HEK293 (cell line): ENCODE results near the gene CD274.

Experiments used
- CTCF ChIA-PET: fragments of 350-600 bp; formaldehyde crosslinking; extraction: SDS; loops from one replicate; lab custom pipeline; 2021; ENCODE audit warnings: antibody characterized with exemption; lab: Yijun Ruan, JAX
- POLR2A ChIA-PET: fragments of 300-600 bp; formaldehyde crosslinking; extraction: SDS; loops from one replicate; lab custom pipeline; 2020; ENCODE audit warnings: antibody characterized with exemption, inconsistent platforms; lab: Yijun Ruan, JAX
- H3K27ac ChIP-seq: fragments of 200-500 bp; sonication (Bioruptor generic); 2 replicates; pipeline ENCODE4 v1.5.1; 2014; ENCODE audit warnings: low read depth, low read length, control low read depth, inconsistent platforms; ENCODE audit errors: extremely low read depth
- H3K36me3 ChIP-seq, 2 experiments: fragments of 200-500 bp in 1 of 2; sonication (Bioruptor generic) in 1 of 2; 1 replicate in 1 of 2; 2 replicates in 1 of 2; pipeline ENCODE4 v1.5.1; 2014 to 2017; ENCODE audit warnings: inconsistent platforms in 2 of 2, low read length in 2 of 2; ENCODE audit not compliant: control insufficient read depth in 2 of 2, insufficient read depth in 1 of 2
- H3K4me1 ChIP-seq: fragments of 200-500 bp; sonication (Bioruptor generic); 2 replicates; pipeline ENCODE4 v1.5.1; 2014; ENCODE audit warnings: mild to moderate bottlenecking, low read length, inconsistent platforms; ENCODE audit not compliant: control insufficient read depth, insufficient read depth
- H3K4me3 ChIP-seq: 2 replicates; pipeline ENCODE4 v1.5.1; 2011; ENCODE audit warnings: low read depth, mild to moderate bottlenecking, control low read depth, low read length, moderate library complexity
- H3K9me3 ChIP-seq: fragments of 200-500 bp; sonication (Bioruptor generic); 2 replicates; pipeline ENCODE4 v1.5.1; 2014; ENCODE audit warnings: low read depth, low read length, inconsistent platforms; ENCODE audit not compliant: control insufficient read depth, insufficient read depth
- FEZF1 ChIP-seq: fragments of 450-650 bp; formaldehyde crosslinking; IDR thresholded peaks from 2 replicates; pipeline ENCODE4 v1.5.1; 2016; ENCODE audit warnings: missing biosample characterization, missing genetic modification characterization
- KLF1 ChIP-seq: fragments of 450-650 bp; formaldehyde crosslinking; IDR thresholded peaks from 2 replicates; pipeline ENCODE4 v1.5.1; 2016; ENCODE audit warnings: missing biosample characterization, missing genetic modification characterization
- OVOL3 ChIP-seq: fragments of 450-650 bp; formaldehyde crosslinking; IDR thresholded peaks from 2 replicates; pipeline ENCODE4 v1.5.1; 2016; ENCODE audit warnings: missing biosample characterization, missing genetic modification characterization
- SP2 ChIP-seq: fragments of 450-650 bp; formaldehyde crosslinking; IDR thresholded peaks from 2 replicates; pipeline ENCODE4 v1.5.1; 2016; ENCODE audit warnings: missing biosample characterization, missing genetic modification characterization
- ZBTB8A ChIP-seq: fragments of 450-650 bp; formaldehyde crosslinking; IDR thresholded peaks from 2 replicates; pipeline ENCODE4 v1.5.1; 2016; ENCODE audit warnings: missing biosample characterization, missing genetic modification characterization
- ZFP37 ChIP-seq: fragments of 450-650 bp; formaldehyde crosslinking; IDR thresholded peaks from 2 replicates; pipeline ENCODE4 v1.5.1; 2016; ENCODE audit warnings: missing biosample characterization, missing genetic modification characterization
- ZNF221 ChIP-seq: fragments of 450-650 bp; formaldehyde crosslinking; IDR thresholded peaks from 2 replicates; pipeline ENCODE4 v1.5.1; 2017; ENCODE audit warnings: missing biosample characterization, missing genetic modification characterization, borderline replicate concordance
- ZNF394 ChIP-seq: fragments of 450-650 bp; formaldehyde crosslinking; IDR thresholded peaks from 2 replicates; pipeline ENCODE4 v1.5.1; 2016; ENCODE audit warnings: missing biosample characterization, missing genetic modification characterization, mild to moderate bottlenecking, moderate library complexity, borderline replicate concordance
- ZNF426 ChIP-seq: fragments of 450-650 bp; formaldehyde crosslinking; IDR thresholded peaks from 2 replicates; pipeline ENCODE4 v1.5.1; 2017; ENCODE audit warnings: missing biosample characterization, missing genetic modification characterization, mild to moderate bottlenecking, inconsistent platforms, moderate library complexity
- ZNF510 ChIP-seq: fragments of 450-650 bp; formaldehyde crosslinking; IDR thresholded peaks from 2 replicates; pipeline ENCODE4 v1.5.1; 2018; ENCODE audit warnings: mild to moderate bottlenecking, missing genetic modification characterization, missing biosample characterization; ENCODE audit not compliant: insufficient replicate concordance
- ZNF747 ChIP-seq: fragments of 450-650 bp; formaldehyde crosslinking; IDR thresholded peaks from 2 replicates; pipeline ENCODE4 v1.5.1; 2016; ENCODE audit warnings: missing biosample characterization, missing genetic modification characterization
- TF ChIP-seq, protein P1 (sequence below): fragments of 450-650 bp; formaldehyde crosslinking; IDR thresholded peaks from 2 replicates; pipeline ENCODE4 v1.5.1; 2016; ENCODE audit warnings: missing biosample characterization, missing genetic modification characterization, borderline replicate concordance
- TF ChIP-seq, protein P2 (sequence below): fragments of 450-650 bp; formaldehyde crosslinking; IDR thresholded peaks from 2 replicates; pipeline ENCODE4 v1.5.1; 2016; ENCODE audit warnings: missing biosample characterization, missing genetic modification characterization
- TF ChIP-seq, protein P3 (sequence below): fragments of 450-650 bp; formaldehyde crosslinking; IDR thresholded peaks from 2 replicates; pipeline ENCODE4 v1.5.0; 2017; ENCODE audit warnings: missing biosample characterization, missing genetic modification characterization, borderline replicate concordance
- TF ChIP-seq, protein P4 (sequence below): fragments of 450-650 bp; formaldehyde crosslinking; IDR thresholded peaks from 2 replicates; pipeline ENCODE4 v1.5.1; 2016; ENCODE audit warnings: missing biosample characterization, missing genetic modification characterization
- TF ChIP-seq, protein P5 (sequence below): fragments of 450-650 bp; formaldehyde crosslinking; IDR thresholded peaks from 2 replicates; pipeline ENCODE4 v1.5.1; 2016; ENCODE audit warnings: missing biosample characterization, missing genetic modification characterization
- TF ChIP-seq, protein P6 (sequence below): fragments of 450-650 bp; formaldehyde crosslinking; IDR thresholded peaks from 2 replicates; pipeline ENCODE4 v1.5.1; 2016; ENCODE audit warnings: missing biosample characterization, missing genetic modification characterization

The CD274 gene

DNA sequence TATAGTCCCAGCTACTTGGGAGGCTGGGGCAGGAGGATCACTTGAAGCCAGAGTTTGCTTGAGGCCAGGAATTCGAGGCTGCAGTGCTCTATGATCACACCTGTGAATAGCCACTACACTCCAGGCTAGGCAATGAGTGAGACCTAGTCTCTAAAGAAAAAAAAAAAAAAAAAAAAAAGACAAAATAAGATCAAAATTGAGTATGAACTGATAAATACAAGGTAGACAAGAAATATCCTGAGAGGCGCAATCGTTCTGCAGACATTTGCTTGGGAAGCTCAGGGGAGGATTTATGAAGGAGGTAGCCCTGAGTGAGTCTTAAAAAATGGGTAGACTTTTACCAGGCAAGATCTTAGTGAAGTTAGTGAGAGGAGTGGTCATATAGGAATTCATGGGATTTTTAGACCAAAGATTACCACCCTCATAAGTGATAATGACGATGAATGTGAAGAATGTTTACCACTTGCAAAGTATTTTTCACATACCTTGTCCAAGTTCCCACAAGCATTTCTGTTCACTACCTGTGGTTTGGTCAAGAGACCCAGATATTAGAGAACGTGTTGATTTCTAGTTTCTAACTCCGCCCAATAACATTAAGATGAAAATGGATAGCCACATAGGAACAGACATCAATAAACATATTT, 64.4 kb downstream of the CD274 start:
- POLR2A ChIA-PET: no interaction called here
- CTCF ChIA-PET: interaction anchor here (0.6 to 1.0 kb wide), 3 partner anchors 75 to 721 kb away, joined by 3 read pairs; no protein-coding TSS in a partner anchor
- TF ChIP-seq, protein P1, sequence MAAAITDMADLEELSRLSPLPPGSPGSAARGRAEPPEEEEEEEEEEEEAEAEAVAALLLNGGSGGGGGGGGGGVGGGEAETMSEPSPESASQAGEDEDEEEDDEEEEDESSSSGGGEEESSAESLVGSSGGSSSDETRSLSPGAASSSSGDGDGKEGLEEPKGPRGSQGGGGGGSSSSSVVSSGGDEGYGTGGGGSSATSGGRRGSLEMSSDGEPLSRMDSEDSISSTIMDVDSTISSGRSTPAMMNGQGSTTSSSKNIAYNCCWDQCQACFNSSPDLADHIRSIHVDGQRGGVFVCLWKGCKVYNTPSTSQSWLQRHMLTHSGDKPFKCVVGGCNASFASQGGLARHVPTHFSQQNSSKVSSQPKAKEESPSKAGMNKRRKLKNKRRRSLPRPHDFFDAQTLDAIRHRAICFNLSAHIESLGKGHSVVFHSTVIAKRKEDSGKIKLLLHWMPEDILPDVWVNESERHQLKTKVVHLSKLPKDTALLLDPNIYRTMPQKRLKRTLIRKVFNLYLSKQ (tag by site-specific recombination): no peak
- no peaks in the 10 kb centered on the region for H3K36me3 ChIP-seq
- H3K9me3 ChIP-seq: no peaks in the 10 kb centered on the region
- H3K27ac ChIP-seq: no peak overlapping the region
- H3K4me3 ChIP-seq: no peak overlapping the region
- H3K4me1 ChIP-seq: no peaks in the 10 kb centered on the region

DNA sequence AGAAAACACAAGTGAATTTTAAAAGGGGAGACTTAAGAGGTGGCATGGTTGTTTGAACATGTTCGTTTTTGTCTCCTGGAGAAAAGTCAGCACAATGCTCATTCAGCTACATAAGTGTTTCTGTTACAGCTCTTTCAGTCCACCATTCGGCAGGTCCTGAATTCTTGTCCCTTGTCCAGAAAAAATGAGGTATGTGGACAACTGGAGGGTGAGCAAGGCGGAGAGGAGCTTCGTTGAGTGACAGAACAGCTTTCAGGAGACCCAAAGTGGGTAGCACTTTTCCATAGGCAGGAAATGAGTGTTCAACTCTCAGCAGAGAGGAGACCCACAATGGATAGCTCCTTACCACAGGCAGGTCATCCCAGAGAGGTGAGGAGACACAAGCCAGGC, 64.9 kb downstream of the CD274 start:
- Histone ChIP-seq H3K36me3 (no peaks in the 10 kb centered on the region), H3K4me3 (no peak overlapping the region), H3K9me3 (no peaks in the 10 kb centered on the region), H3K27ac (no peak overlapping the region), H3K4me1 (no peaks in the 10 kb centered on the region)
- POLR2A ChIA-PET: no interaction called here
- TF ChIP-seq ZNF426 (no peak), FEZF1 (tag by site-specific recombination) (no peak), ZNF221 (tag by site-specific recombination) (no peak), ZFP37 (tag by site-specific recombination) (no peak), ZNF394 (tag by site-specific recombination) (no peak), OVOL3 (tag by site-specific recombination) (no peak), ZNF510 (tag by site-specific recombination) (no peak), KLF1 (tag by site-specific recombination) (no peak), ZBTB8A (tag by site-specific recombination) (no peak), ZNF747 (tag by site-specific recombination) (no peak), SP2 (no peak)
- TF ChIP-seq, protein P2, sequence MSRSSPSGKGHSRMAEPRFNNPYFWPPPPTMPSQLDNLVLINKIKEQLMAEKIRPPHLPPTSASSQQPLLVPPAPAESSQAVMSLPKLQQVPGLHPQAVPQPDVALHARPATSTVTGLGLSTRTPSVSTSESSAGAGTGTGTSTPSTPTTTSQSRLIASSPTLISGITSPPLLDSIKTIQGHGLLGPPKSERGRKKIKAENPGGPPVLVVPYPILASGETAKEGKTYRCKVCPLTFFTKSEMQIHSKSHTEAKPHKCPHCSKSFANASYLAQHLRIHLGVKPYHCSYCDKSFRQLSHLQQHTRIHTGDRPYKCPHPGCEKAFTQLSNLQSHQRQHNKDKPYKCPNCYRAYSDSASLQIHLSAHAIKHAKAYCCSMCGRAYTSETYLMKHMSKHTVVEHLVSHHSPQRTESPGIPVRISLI (tag by site-specific recombination): no peak
- TF ChIP-seq, protein P3, sequence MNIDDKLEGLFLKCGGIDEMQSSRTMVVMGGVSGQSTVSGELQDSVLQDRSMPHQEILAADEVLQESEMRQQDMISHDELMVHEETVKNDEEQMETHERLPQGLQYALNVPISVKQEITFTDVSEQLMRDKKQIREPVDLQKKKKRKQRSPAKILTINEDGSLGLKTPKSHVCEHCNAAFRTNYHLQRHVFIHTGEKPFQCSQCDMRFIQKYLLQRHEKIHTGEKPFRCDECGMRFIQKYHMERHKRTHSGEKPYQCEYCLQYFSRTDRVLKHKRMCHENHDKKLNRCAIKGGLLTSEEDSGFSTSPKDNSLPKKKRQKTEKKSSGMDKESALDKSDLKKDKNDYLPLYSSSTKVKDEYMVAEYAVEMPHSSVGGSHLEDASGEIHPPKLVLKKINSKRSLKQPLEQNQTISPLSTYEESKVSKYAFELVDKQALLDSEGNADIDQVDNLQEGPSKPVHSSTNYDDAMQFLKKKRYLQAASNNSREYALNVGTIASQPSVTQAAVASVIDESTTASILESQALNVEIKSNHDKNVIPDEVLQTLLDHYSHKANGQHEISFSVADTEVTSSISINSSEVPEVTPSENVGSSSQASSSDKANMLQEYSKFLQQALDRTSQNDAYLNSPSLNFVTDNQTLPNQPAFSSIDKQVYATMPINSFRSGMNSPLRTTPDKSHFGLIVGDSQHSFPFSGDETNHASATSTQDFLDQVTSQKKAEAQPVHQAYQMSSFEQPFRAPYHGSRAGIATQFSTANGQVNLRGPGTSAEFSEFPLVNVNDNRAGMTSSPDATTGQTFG (tag by site-specific recombination): no peak
- TF ChIP-seq, protein P4, sequence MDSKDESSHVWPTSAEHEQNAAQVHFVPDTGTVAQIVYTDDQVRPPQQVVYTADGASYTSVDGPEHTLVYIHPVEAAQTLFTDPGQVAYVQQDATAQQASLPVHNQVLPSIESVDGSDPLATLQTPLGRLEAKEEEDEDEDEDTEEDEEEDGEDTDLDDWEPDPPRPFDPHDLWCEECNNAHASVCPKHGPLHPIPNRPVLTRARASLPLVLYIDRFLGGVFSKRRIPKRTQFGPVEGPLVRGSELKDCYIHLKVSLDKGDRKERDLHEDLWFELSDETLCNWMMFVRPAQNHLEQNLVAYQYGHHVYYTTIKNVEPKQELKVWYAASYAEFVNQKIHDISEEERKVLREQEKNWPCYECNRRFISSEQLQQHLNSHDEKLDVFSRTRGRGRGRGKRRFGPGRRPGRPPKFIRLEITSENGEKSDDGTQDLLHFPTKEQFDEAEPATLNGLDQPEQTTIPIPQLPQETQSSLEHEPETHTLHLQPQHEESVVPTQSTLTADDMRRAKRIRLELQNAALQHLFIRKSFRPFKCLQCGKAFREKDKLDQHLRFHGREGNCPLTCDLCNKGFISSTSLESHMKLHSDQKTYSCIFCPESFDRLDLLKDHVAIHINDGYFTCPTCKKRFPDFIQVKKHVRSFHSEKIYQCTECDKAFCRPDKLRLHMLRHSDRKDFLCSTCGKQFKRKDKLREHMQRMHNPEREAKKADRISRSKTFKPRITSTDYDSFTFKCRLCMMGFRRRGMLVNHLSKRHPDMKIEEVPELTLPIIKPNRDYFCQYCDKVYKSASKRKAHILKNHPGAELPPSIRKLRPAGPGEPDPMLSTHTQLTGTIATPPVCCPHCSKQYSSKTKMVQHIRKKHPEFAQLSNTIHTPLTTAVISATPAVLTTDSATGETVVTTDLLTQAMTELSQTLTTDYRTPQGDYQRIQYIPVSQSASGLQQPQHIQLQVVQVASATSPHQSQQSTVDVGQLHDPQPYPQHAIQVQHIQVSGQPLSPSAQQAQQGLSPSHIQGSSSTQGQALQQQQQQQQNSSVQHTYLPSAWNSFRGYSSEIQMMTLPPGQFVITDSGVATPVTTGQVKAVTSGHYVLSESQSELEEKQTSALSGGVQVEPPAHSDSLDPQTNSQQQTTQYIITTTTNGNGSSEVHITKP (tag by site-specific recombination): no peak
- TF ChIP-seq, protein P5, sequence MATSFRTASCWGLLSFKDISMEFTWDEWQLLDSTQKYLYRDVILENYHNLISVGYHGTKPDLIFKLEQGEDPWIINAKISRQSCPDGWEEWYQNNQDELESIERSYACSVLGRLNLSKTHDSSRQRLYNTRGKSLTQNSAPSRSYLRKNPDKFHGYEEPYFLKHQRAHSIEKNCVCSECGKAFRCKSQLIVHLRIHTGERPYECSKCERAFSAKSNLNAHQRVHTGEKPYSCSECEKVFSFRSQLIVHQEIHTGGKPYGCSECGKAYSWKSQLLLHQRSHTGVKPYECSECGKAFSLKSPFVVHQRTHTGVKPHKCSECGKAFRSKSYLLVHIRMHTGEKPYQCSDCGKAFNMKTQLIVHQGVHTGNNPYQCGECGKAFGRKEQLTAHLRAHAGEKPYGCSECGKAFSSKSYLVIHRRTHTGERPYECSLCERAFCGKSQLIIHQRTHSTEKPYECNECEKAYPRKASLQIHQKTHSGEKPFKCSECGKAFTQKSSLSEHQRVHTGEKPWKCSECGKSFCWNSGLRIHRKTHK (tag by site-specific recombination): no peak
- TF ChIP-seq, protein P6, sequence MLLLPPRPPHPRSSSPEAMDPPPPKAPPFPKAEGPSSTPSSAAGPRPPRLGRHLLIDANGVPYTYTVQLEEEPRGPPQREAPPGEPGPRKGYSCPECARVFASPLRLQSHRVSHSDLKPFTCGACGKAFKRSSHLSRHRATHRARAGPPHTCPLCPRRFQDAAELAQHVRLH (tag by site-specific recombination): no peak
- CTCF ChIA-PET: interaction anchor here (0.7 to 1.0 kb wide), 2 partner anchors 74 to 80 kb away, joined by 3 read pairs; no protein-coding TSS in a partner anchor
